GM18519 (cell line): Measurements from ENCODE around the gene ENOX2.

Source experiments
- ATAC-seq: cut with Tn5 transposase; IDR thresholded peaks from one replicate; pipeline ENCODE4 v1.9.1; 2021; ENCODE audit warnings: mild to moderate bottlenecking, moderate library complexity; ENCODE audit not compliant: unreplicated experiment, low FRiP score

The ENOX2 gene

GRCh38 chrX:130771648-130772047 lies 131.4 kb downstream of the ENOX2 start:
- ATAC-seq: no peak

DNA sequence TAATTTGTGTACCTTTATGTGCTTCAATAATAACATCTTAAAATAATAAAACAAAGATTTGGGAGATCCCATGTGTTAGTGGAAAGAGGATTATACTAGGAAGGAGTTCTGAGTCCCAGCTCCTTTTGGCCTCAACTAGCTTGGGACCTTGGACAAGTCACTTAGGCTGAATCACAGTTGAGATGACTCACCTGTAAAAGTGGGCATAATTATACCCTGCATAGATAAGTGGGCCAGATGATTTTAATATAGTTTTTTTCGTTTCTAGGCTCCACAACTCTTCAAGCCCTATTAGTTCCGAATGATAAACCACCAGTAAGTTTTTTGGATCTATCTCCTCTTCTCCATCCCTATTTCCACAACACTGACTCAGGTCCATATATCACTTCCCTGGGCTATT lies 131.8 kb downstream of the ENOX2 start:
- no peak for ATAC-seq

- ATAC-seq: no peak
Observed at GRCh38 chrX:130770615-130771014, 132.4 kb downstream of the ENOX2 start.

DNA sequence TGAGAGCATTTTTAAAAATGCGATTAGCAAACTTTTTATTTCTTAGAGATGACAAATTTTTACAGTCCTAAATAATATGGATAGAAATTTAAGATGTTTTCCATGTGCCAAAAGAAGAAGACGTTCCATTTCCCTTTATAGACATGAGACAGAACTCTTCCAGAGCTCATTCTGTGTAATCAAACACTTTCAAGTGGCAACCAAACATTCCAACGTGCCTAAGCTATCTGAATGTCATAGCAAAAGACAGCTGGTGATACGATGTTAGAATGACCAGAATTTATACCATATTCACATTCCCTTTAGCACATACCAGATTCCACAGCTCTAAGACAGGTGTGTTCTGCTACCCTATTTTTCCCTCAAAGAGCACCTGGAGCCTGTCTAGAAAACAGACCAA lies 133.2 kb downstream of the ENOX2 start:
- ATAC-seq: no peak

DNA sequence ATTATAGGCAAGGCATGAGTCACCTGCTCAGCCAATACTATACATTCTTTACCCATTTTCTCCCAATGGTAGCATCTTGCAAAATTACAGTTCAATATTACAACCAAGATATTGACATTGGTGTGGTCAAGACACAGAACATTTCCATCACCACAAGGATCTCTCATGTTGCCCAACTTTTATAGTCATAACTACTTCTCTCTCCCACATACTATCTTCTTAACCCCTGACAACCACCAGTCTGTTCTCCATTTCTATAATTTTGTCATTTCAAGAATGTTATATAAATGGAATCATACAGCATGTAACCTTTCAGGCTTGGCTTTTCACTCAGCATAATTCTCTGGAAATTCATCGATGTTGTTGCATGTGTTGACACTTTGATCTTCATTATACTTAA lies 144.9 kb downstream of the ENOX2 start:
- ATAC-seq: no peak

GRCh38 chrX:130756233-130756632 lies 146.8 kb downstream of the ENOX2 start:
- no peak for ATAC-seq

DNA sequence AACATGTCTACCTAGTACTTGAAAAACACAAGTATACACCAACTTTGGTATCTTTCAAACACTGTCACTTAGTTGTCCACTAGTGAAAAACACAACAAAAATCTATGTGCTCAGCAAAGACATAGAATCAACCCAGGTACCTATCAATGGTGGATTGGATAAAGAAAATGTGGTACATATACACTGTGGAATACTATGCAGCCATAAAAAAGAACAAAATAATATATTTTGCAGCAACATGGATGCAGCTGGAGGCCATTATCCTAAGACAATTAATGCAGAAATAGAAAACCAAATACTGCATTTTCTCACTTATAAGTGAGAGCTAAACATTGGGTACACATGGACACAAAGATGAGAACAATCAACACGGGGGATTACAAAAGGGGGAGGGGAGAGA lies 148.7 kb downstream of the ENOX2 start:
- no peak for ATAC-seq

GRCh38 chrX:130746709-130747342 lies 156.2 kb downstream of the ENOX2 start:
- no peak for ATAC-seq

DNA sequence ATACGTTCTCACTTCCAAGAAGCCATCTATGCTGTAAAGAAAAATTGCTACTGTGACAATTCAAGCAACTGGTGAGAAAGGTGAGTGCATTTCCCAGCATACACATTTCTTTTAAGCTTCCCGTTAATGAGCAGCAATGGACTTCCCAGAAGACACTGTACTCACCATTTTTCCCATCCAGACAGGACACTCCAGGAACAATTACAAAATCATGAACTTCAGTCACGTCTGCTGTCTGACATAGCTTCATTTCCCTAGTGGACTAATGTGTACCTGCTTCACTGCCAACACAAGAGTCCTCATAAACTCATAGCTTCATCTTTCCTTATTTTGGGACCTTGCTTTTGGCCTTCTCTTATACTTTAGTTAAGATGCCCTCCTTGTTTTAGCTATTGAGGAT lies 156.9 kb downstream of the ENOX2 start:
- ATAC-seq: no peak

GRCh38 chrX:130741584-130741983 lies 161.4 kb downstream of the ENOX2 start:
- no peak for ATAC-seq

DNA sequence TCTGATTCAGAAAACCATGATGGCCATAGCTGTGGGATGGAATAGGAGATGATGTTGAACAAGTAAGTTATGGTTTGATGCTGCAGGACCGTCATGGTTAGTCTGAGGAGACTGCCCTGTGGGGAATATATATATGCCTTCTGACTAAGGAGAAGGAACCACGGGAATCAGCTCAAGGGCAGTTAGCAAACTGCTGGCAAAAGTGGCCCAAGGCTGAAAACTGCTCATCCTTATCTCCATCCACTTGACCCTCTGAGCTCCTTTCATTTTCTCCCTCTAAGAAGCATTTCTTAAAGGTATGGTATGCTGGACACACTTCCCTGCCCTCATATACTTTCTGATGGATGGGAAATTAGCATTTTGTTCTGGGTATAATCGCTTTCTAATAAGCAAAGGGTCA lies 161.9 kb downstream of the ENOX2 start:
- no peak for ATAC-seq

DNA sequence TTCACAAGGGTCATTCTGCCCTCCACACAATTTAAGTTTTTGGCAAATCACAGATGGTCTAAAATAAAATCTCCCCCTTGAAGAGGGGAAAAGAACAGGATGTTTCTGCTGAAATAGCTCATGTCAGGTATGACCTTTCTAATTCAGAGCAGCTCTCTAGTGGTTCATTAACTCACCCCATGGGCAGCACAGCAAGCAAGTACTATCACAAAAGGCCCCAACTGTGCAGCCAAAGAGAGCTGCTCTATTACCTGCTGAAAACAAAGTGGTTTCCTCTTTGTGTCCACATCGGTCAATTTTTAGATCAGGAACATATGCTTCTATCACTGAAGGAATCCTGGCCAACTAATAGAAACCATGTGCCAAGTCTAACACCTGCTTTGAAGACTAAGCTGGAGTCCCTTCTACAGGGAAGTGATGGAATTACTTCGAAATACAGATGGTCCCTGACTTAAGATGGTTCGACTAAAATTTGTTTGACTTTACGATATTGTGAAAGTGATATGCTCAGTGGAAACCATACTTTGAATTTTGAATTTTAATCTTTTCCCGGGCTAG lies 164.3 kb downstream of the ENOX2 start:
- no peak for ATAC-seq

DNA sequence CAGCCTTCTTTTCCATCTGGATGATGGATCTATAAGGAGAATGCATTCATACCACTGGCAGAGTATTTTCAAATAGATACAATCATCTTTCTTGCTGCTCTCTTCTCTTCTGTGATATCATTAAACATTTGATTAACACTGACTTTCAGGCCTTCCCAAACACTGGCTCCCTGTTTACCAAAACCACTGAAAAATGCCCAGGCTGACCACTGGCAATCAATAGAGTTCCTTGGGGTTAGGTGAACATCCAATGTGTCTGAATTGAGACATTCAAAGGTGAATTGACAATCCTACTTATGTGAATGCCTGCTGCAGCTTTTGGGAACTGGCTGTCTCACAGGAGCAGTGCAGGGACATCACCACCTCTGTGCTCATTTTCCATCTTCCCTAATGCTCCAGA lies 168.3 kb downstream of the ENOX2 start:
- no peak for ATAC-seq

- no peak for ATAC-seq
Observed at GRCh38 chrX:130728208-130728607, 174.8 kb downstream of the ENOX2 start.

DNA sequence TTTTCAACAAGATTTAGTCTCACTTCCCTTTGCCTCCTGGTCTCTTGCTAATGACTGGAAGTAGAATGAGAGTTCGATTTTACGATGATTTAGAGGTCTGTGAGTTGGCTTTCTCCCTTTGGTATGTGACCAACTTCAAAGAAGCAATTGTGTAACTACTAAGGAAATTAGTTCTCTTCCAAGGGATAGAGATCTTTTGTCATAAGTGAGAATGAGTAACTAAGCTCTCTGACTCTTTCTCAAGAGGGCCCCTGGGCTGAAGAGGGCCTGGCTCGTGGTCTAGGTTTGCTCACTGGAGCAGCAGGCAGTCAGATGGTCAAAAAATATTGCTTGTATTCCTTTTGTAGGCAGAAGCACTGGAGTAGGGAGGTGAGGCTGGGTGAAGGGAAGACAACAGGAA lies 176.3 kb downstream of the ENOX2 start:
- no peak for ATAC-seq

DNA sequence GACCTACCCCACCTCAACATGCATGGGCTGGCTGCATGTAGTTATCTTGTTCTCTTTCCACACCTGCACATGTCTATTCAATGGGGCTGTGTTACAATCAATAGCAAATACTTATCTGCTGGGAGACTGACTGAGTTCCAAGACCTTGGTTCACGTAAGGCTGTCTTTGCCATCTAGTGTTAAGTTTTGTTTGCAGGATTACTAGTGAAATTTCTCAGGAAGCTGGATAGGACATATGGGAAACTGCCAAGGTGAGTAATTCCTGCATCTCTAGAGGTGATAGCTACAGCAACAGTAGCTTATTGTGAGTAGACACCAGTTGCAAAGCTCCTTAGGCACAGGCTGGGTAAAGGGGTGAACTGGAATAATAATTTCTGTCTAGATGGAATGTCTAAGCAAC lies 177.5 kb downstream of the ENOX2 start:
- ATAC-seq: no peak

- ATAC-seq: no peak
Observed at GRCh38 chrX:130719413-130719812, 183.6 kb downstream of the ENOX2 start.

GRCh38 chrX:130718137-130718536 lies 184.9 kb downstream of the ENOX2 start:
- ATAC-seq: no peak

DNA sequence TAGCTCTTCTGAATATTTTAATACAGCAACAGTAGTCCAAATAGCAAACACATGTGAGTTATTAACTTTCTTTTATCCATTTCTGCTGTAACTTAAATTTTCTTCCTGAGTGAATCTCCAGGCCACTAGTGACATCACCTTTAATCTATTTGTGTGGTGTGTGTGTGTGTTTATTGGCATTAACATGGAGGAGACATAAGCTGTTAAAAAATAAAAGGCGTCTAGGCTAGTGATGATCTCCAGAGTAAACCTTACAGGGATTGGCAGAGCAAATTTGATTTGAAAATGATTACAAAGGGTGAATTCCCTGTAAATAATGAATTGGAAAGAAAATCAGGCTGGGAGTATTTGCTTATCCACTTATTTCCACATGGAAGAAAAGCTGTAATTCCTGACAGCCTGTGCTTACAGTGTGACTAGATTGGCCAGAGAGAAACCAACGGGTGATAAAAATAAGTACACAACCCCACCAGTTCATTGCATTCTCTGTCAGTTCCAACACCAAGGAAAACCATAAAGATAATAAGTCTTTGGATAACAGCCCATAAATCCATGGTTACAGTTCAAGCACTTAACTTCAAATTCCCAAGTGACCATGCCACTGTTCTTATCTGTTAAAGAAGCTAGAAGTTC lies 186.1 kb downstream of the ENOX2 start:
- no peak for ATAC-seq

GRCh38 chrX:130716346-130716745 lies 186.7 kb downstream of the ENOX2 start:
- ATAC-seq: no peak

- ATAC-seq: no peak
Observed at GRCh38 chrX:130715299-130715698, 187.7 kb downstream of the ENOX2 start.

DNA sequence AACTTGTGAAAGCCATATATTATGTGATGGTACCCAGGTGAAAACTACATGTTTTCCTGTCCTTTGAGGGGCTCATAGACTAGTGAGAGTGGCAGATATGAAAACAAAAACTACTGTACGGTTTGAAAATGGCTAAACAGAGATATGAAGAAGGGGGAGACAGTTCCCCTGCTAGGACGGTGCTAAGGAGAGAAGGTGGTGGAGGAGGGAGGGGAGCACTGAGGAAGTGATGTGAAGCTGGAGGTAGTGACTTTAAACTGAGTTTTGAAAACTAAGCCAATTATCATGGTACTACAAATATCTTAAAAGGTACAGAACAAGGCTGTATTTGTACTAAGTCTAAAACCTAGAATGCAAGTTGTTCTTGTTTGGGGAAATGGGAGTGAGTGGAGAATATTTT lies 188.3 kb downstream of the ENOX2 start:
- ATAC-seq: no peak
